Inflammatory macrophage treated with lipopolysaccharide for 1 hour (primary cell): ENCODE measurements around the gene LHX4.
A peak's percentile ranks its signal among the peaks of the same experiment; 100 is the strongest.

ENCODE experiments used
- DNase-seq, 2 donors: peaks; one replicate each; pipeline ENCODE4 v3.0.0-alpha.2; 2020 to 2022

LHX4 gene

GRCh38 chr1:180229483-180230415, at the start of gene LHX4:
TSS of gene LHX4 (plus strand) at chr1:180230264. CDS start at chr1:180230530, 266 bp downstream.
- peak in 1 of 2 donors; percentile 16 for DNase-seq

- DNase-seq: peak; percentile 7 to 66
Observed at GRCh38 chr1:180181048-180181447, 49.0 kb upstream of the LHX4 start.

GRCh38 chr1:180181996-180182642, 47.9 kb upstream of the LHX4 start:
- no peak for DNase-seq

GRCh38 chr1:180182643-180183311, 47.3 kb upstream of the LHX4 start:
- no peak for DNase-seq

GRCh38 chr1:180183426-180183825, 46.6 kb upstream of the LHX4 start:
- no peak for DNase-seq

- no peak for DNase-seq
Observed at GRCh38 chr1:180184041-180184440, 46.0 kb upstream of the LHX4 start.

- DNase-seq: no peak
Observed at GRCh38 chr1:180185281-180185680, 44.8 kb upstream of the LHX4 start.

- no peak for DNase-seq
Observed at GRCh38 chr1:180185971-180186645, 44.0 kb upstream of the LHX4 start.

GRCh38 chr1:180186831-180187230, 43.2 kb upstream of the LHX4 start:
- no peak for DNase-seq

- DNase-seq: no peak
Observed at GRCh38 chr1:180187626-180188025, 42.4 kb upstream of the LHX4 start.

GRCh38 chr1:180188091-180188506, 42.0 kb upstream of the LHX4 start:
- DNase-seq: peak in 1 of 2 donors; percentile 26

- no peak for DNase-seq
Observed at GRCh38 chr1:180188684-180189175, 41.3 kb upstream of the LHX4 start.

- DNase-seq: no peak
Observed at GRCh38 chr1:180190091-180190490, 40.0 kb upstream of the LHX4 start.

- no peak for DNase-seq
Observed at GRCh38 chr1:180192172-180192571, 37.9 kb upstream of the LHX4 start.

GRCh38 chr1:180193141-180194047, 36.7 kb upstream of the LHX4 start:
- DNase-seq: no peak

GRCh38 chr1:180194048-180194425, 36.0 kb upstream of the LHX4 start:
- no peak for DNase-seq

GRCh38 chr1:180194546-180195207, 35.4 kb upstream of the LHX4 start:
- no peak for DNase-seq

GRCh38 chr1:180195401-180195800, 34.7 kb upstream of the LHX4 start:
- DNase-seq: no peak

- DNase-seq: no peak
Observed at GRCh38 chr1:180195916-180196315, 34.1 kb upstream of the LHX4 start.

GRCh38 chr1:180196436-180197003, 33.5 kb upstream of the LHX4 start:
- no peak for DNase-seq

- no peak for DNase-seq
Observed at GRCh38 chr1:180197231-180197630, 32.8 kb upstream of the LHX4 start.
